Body of pancreas (tissue), 4 donors: ENCODE results near the gene EP400. TPM values are rescaled to one million over a fixed set of nuclear protein-coding genes. Genes with fewer than 3 reads are reported as not detected.

Experiments
- ATAC-seq: fragments of 150-250 bp; one replicate; pipeline ENCODE4 v1.9.1; 2016
- DNase-seq, 4 donors: peaks; one replicate each; pipeline ENCODE4 v3.0.0-alpha.2; 2019
- H3K27ac ChIP-seq, 4 donors: fragments of 200-600 bp; sonication (generic); 1 replicate in 3 of 4; 2 replicates in 1 of 4; pipeline versions ENCODE4 v1.5.1 to v1.6.1; 2016 to 2019; ENCODE audit warnings: mild to moderate bottlenecking in 1 of 4, mixed read lengths in 1 of 4, moderate library complexity in 1 of 4
- H3K27me3 ChIP-seq, 2 donors: fragments of 200-600 bp; sonication (generic); one replicate each; pipeline ENCODE4 v1.6.0; 2016; ENCODE audit warnings: mild to moderate bottlenecking in 1 of 2
- H3K36me3 ChIP-seq, 2 donors: fragments of 200-600 bp; sonication (generic); replicated peaks in 1 of 2; 2 replicates each; pipeline ENCODE4 v1.5.1; 2016; ENCODE audit warnings: low read depth in 2 of 2; ENCODE audit not compliant: insufficient read depth in 1 of 2
- H3K4me1 ChIP-seq: fragments of 200-600 bp; sonication (generic); one replicate; pipeline ENCODE4 v1.6.0; 2016
- H3K4me3 ChIP-seq, 2 donors: fragments of 200-600 bp; sonication (generic); 1 replicate in 1 of 2; 2 replicates in 1 of 2; pipeline ENCODE4 v1.5.1; 2016 to 2019
- H3K9me3 ChIP-seq, 3 donors: fragments of 200-600 bp; sonication (generic); 1 replicate in 2 of 3; 2 replicates in 1 of 3; pipeline ENCODE4 v1.5.1; 2016
- POLR2A ChIP-seq, 3 donors: fragments of 450-650 bp; IDR thresholded peaks; one replicate each; pipeline ENCODE4 v1.6.1; 2016; ENCODE audit warnings: antibody characterized with exemption in 3 of 3, mild to moderate bottlenecking in 2 of 3
- WGBS, 2 donors: methylation state at CpG; one replicate each; pipeline ENCODE4 v1.1.5; 2017; 5-methylcytosine and 5-hydroxymethylcytosine counted together
- intact Hi-C: fragments of 100-400 bp; cut with DNase I; formaldehyde crosslinking; loops from one replicate; pipeline ENCODE4 v1.15.1; 2023
- total RNA-seq, 2 donors: library from RNA; depleted of rRNA; stranded (reverse); fragments of >200 nt; gene quantifications; one replicate each; pipeline ENCODE4 v1.1.0, GENCODE V29; 2016
- TF ChIP-seq, protein P1 (sequence below), 7 experiments: fragments of 450-650 bp in 4 of 7; fragments of 200-600 bp in 3 of 7; sonication (generic) in 3 of 7; IDR thresholded peaks; one replicate each; pipeline ENCODE4 v1.5.1; 2016 to 2019; ENCODE audit warnings: antibody characterized with exemption in 7 of 7

EP400 gene
- total RNA-seq, 2 donors from 2014 or later = 20.5 to 22.4 TPM

DNA sequence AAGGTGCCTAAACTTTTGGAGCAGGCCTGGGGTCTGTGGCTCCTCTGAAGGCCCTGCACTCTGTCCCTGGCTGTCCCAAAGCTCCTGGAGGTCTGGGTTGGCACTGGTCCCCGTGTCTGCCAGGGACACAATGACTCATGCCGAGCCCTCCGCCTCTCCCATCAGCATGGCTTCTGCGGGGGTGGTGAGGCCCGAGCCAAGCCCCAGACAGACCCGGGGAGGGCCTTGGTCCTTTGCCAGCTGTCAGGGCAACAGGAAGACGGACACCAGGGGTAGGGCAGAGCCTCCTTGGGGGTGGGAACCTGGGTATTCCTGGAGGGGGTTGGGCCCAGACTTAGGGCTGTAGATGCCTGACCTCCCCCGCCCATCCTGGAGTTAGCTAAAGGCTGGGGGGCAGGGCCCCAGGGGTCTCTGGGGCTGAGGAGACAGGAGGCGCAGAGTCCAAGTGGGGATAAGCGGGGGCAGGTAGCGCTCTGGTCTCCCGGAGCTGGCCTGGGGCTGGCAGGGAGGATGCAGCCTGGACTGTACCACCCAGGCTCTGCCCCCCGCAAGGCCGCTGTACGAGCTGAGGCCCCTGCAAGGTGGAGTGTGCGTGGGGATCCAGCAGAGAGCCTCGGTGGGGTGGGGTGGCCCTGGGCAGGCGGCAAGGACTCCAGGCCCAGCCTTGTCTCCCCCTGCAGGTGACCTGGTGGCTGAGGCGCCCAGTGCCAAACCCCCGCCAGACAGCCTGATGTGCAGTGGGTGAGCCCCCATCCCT lies 37.0 kb upstream of the EP400 start:
- intact Hi-C loops = no loop called here
- 50 to 72% methylated on average over 12 to 20 of the region's 20 CpGs for WGBS, 2 donors
- Histone ChIP-seq H3K27ac (peak overlapping the region in 3 of 4 donors; percentile 19 to 71 (median 63)), H3K9me3 (no peaks in the 10 kb centered on the region), H3K27me3 (no peaks in the 10 kb centered on the region), H3K36me3 (peaks cover 42 to 58% of the 10 kb centered on the region in 2 donors), H3K4me3 (no peak overlapping the region), H3K4me1 (peaks cover 14% of the 10 kb centered on the region)
- ATAC-seq (peak; percentile 81), DNase-seq (peak; percentile 75 to 89 (median 82))
- peak in 1 of 3 donors; percentile 29 for TF ChIP-seq POLR2A (IDR thresholded peaks at IDR 0.05)
- TF ChIP-seq, protein P1, sequence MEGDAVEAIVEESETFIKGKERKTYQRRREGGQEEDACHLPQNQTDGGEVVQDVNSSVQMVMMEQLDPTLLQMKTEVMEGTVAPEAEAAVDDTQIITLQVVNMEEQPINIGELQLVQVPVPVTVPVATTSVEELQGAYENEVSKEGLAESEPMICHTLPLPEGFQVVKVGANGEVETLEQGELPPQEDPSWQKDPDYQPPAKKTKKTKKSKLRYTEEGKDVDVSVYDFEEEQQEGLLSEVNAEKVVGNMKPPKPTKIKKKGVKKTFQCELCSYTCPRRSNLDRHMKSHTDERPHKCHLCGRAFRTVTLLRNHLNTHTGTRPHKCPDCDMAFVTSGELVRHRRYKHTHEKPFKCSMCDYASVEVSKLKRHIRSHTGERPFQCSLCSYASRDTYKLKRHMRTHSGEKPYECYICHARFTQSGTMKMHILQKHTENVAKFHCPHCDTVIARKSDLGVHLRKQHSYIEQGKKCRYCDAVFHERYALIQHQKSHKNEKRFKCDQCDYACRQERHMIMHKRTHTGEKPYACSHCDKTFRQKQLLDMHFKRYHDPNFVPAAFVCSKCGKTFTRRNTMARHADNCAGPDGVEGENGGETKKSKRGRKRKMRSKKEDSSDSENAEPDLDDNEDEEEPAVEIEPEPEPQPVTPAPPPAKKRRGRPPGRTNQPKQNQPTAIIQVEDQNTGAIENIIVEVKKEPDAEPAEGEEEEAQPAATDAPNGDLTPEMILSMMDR (IDR thresholded peaks at IDR 0.05) = no peak

DNA sequence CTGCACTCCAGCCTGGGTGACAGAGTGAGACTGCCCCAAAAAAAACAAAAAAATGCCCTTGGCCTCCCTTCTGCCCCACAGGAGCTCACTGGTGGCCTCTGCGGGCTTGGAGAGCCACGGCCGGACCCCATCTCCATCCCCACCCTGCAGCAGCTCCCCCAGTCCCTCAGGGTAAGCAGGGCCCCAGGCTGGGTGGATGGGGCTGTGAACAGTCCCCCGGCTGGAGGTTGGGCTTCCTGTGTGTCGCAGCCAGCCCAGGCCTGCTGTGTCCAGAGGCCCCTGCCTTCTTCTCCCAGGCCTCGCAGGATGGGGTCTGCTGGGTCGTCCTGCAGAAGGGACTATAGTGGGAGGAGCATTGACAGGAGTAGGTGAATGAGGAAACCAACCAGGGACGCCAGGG lies 36.1 kb upstream of the EP400 start:
- peaks cover 14% of the 10 kb centered on the region for H3K4me1 ChIP-seq
- intact Hi-C loops = no loop called here
- WGBS, 2 donors = 90 to 91% methylated on average over 8 of the region's 8 CpGs
- TF ChIP-seq, protein P1 (IDR thresholded peaks at IDR 0.05) = no peak
- no peak for TF ChIP-seq POLR2A (IDR thresholded peaks at IDR 0.05)
- DNase-seq (no peak), ATAC-seq (no peak)
- no peaks in the 10 kb centered on the region for H3K9me3 ChIP-seq
- peaks cover 42 to 61% of the 10 kb centered on the region in 2 donors for H3K36me3 ChIP-seq
- H3K27ac ChIP-seq = no peak overlapping the region
- no peaks in the 10 kb centered on the region for H3K27me3 ChIP-seq
- no peak overlapping the region for H3K4me3 ChIP-seq

DNA sequence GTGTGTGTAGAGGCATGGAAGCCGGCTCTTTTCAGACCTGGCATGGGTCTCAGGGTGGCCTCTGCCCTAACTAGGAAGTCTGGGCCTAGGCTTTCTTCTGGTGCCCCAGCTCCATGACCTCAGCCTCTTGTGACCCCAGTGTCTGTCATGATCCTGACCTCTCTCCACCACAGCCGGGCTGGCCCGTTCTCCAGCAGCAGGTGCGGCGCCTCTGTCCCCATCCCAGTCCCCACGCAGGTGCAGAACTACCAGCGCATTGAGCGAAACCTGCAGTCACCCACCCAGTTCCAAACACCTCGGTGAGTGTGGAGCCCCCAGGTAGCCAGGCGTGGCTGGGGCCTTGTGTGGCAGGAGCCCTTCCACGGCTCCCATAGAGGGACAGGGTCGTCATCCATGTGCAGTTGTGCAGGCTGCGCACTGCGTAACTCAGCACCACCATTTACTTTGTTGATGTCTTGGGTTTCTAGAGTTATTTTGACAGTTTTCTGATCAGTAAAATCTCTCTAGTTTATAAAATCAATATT lies 35.5 kb upstream of the EP400 start:
- Histone ChIP-seq H3K9me3 (no peaks in the 10 kb centered on the region), H3K27me3 (no peaks in the 10 kb centered on the region), H3K4me1 (peaks cover 14% of the 10 kb centered on the region), H3K27ac (no peak overlapping the region), H3K4me3 (no peak overlapping the region), H3K36me3 (peaks cover 38 to 56% of the 10 kb centered on the region in 2 donors)
- DNase-seq (no peak), ATAC-seq (no peak)
- intact Hi-C loops = no loop called here
- 92 to 96% methylated on average over 4 to 13 of the region's 14 CpGs for WGBS, 2 donors
- no peak for TF ChIP-seq POLR2A (IDR thresholded peaks at IDR 0.05)
- TF ChIP-seq, protein P1 (IDR thresholded peaks at IDR 0.05) = no peak

DNA sequence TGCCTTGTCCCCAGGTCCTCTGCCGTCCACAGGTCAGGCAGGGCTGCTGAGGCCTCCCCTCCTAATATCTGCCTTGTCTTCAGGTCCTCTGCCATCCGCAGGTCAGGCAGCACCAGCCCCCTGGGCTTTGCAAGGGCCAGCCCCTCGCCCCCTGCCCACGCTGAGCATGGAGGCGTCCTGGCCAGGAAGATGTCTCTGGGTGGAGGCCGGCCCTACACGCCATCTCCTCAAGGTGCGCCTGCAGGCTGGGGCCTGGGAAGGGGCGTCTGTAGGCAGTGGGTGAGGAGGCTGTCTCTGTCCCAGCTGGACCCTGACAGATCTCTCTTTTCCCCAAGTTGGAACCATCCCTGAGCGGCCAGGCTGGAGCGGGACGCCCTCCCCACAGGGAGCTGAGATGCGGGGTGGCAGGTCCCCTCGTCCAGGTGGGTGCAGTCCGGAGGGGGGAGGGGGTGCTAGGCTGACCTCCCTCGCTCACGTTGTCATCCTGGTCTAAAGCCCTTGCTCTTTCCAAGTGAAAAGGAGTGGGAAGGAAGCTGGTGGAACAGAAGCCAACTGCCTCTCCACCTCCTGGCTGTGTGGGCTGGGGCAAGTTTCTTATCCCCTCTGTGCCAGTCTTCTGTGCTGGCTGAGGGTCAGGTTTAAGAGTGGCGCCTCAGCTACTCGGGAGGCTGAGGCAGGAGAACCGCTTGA lies 34.6 kb upstream of the EP400 start:
- Histone ChIP-seq H3K36me3 (peaks cover 29 to 55% of the 10 kb centered on the region in 2 donors), H3K9me3 (no peaks in the 10 kb centered on the region), H3K4me3 (no peak overlapping the region), H3K27ac (no peak overlapping the region), H3K4me1 (peaks cover 14% of the 10 kb centered on the region), H3K27me3 (no peaks in the 10 kb centered on the region)
- peak in 1 of 4 donors; percentile 12 for DNase-seq
- TF ChIP-seq POLR2A (IDR thresholded peaks at IDR 0.05) = no peak
- TF ChIP-seq, protein P1 (IDR thresholded peaks at IDR 0.05) = no peak
- intact Hi-C loops = no loop called here
- no peak for ATAC-seq
- WGBS, 2 donors = 86 to 95% methylated on average over 12 to 18 of the region's 20 CpGs
